ENCODE measurements around the gene SLC35B1.

GRCh38 chr17:49757151-49757777, 49.5 kb upstream of the SLC35B1 start:
- TF ChIP-seq CTCF (IDR thresholded peaks at IDR 0.05) = no peak
- no peak for TF ChIP-seq POLR2A (IDR thresholded peaks at IDR 0.05)
